Mammary epithelial cell (primary cell): ENCODE measurements around the gene PAK1.

Experiments used
- EZH2 ChIP-seq: IDR thresholded peaks from 2 replicates; pipeline ENCODE4 v1.6.1; 2012; ENCODE audit warnings: low read length, inconsistent platforms, borderline replicate concordance
- TF ChIP-seq, protein P1 (sequence below), 2 donors: IDR thresholded peaks in 1 of 2; conservative IDR thresholded peaks in 1 of 2; 2 replicates each; pipeline ENCODE4 v1.5.1; 2011 to 2012; ENCODE audit warnings: inconsistent platforms in 2 of 2, low read length in 2 of 2, mild to moderate bottlenecking in 2 of 2, control low read depth in 1 of 2, low read depth in 1 of 2; ENCODE audit not compliant: insufficient read depth in 1 of 2; ENCODE audit errors: extremely low read depth in 1 of 2

DNA sequence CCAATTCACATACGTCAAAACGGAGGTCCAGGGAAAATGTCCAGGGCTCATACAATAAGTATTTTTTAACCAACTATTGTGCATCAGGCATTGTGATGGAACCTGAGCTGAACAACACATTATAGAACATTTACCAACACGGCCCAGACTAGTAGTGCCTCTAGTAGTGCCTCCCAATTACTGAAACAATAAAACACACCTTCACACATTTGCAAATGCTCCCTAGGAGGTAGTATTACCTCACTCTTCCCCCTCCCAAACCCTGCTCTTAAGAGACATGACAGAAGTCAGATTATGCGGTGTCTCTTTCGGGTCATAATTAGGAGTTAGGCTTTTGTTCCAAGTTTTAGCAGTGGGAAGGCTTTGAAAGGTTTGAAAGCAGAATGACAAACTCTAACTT is 61.1 kb downstream of the PAK1 start:
- TF ChIP-seq, protein P1, sequence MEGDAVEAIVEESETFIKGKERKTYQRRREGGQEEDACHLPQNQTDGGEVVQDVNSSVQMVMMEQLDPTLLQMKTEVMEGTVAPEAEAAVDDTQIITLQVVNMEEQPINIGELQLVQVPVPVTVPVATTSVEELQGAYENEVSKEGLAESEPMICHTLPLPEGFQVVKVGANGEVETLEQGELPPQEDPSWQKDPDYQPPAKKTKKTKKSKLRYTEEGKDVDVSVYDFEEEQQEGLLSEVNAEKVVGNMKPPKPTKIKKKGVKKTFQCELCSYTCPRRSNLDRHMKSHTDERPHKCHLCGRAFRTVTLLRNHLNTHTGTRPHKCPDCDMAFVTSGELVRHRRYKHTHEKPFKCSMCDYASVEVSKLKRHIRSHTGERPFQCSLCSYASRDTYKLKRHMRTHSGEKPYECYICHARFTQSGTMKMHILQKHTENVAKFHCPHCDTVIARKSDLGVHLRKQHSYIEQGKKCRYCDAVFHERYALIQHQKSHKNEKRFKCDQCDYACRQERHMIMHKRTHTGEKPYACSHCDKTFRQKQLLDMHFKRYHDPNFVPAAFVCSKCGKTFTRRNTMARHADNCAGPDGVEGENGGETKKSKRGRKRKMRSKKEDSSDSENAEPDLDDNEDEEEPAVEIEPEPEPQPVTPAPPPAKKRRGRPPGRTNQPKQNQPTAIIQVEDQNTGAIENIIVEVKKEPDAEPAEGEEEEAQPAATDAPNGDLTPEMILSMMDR (conservative IDR thresholded peaks at IDR 0.05 in 1 of 2, IDR thresholded peaks at IDR 0.05 in 1 of 2; ENCODE audit: extremely low read depth in 1 of 2, insufficient read depth in 1 of 2, low read depth in 1 of 2, low read length in 2 of 2), result no peak
- TF ChIP-seq EZH2, result no peak
